ENCODE measurements around the gene ARHGEF28. TPM values are rescaled to one million over a fixed set of nuclear protein-coding genes. Genes with fewer than 3 reads are reported as not detected.

Gene ARHGEF28
- total and polyA plus RNA-seq, 2 of the 13 experiments (the other 11 are each of a cell fraction or from before 2014, with no cell fraction given) = 17.4 to 34.1 TPM

DNA sequence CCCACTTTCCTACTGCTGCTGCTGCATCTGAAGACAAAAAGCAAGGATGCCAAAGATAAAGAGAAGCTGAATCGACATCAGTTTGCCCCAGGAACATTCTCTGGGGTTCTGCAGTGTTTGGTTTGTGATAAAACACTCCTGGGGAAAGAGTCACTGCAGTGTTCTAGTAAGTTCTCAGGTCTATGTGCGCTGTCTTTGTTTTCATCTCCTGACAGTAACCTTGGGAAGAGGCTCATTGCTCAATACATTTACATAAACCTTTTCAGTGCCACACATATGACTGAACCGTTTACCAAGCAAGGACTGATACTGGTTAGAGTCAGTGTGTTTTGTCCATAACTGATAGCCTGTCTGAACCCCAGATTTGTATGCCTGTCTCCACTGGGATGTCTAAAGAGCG, 232.1 kb downstream of the ARHGEF28 start (continued):
- no peak for TF ChIP-seq PHF20 (CRISPR knock-in tag; IDR thresholded peaks at IDR 0.05)

DNA sequence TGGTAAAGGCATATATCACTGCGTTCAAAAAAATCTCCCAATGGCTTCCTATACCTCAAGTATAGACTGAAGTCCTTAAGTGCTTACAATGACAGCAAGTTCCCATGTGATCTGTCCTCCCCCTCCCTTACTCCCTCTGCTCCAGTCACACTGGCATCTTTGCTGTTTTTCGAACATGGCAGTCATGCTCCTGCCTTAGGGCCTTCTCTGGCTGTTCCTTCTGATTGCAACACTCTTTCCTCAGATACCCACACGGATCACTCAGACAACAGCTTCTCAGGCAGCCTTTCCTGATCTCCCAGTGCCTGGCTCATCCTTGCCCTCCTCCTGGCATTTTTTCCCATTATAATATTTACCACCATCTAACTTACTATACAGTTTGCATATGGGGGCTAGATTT, 232.8 kb downstream of the ARHGEF28 start:
- 91% methylated on average over 3 of the region's 3 CpGs for WGBS (ENCODE audit: low lambda C conversion rate)
- Histone ChIP-seq H3K27me3 (ENCODE audit: control insufficient read depth in 1 of 2, insufficient read depth in 2 of 2, low read length in 2 of 2) (no peaks in the 10 kb centered on the region), H3K4me3 (replicated peaks in 1 of 3; ENCODE audit: insufficient read depth in 1 of 3, low read depth in 2 of 3, low read length in 3 of 3) (no peak overlapping the region), H3K4me2 (ENCODE audit: low read depth, low read length) (no peak overlapping the region), H2AFZ (ENCODE audit: low read length) (no peak overlapping the region), H3K4me1 (ENCODE audit: insufficient read depth, low read length) (peaks cover 70% of the 10 kb centered on the region), H4K20me1 (ENCODE audit: insufficient read depth, low read length) (no peaks in the 10 kb centered on the region), H3K36me3 (replicated peaks in 1 of 2; ENCODE audit: control insufficient read depth in 1 of 2, insufficient read depth in 2 of 2, low read length in 2 of 2) (peaks cover 20 to 50% of the 10 kb centered on the region in 2 experiments), H3K9me3 (ENCODE audit: low read length) (no peaks in the 10 kb centered on the region), H3K9ac (ENCODE audit: insufficient read depth, low read depth, low read length) (0 out of 2 replicates have a peak overlapping the region, but pooled peaks have one; percentile 12), H3K27ac (ENCODE audit: extremely low read length, insufficient read depth, low read length) (peak overlapping the region; percentile 67), H3K79me2 (ENCODE audit: insufficient read depth, low read length) (no peaks in the 10 kb centered on the region)
- TF ChIP-seq RARA (CRISPR knock-in tag; IDR thresholded peaks at IDR 0.05) (no peak), ZNF468 (CRISPR knock-in tag; IDR thresholded peaks at IDR 0.05) (0 out of 2 replicates have a peak, but pooled peaks have one; percentile 32)
- no peak for DNase-seq (ENCODE audit: low spot score)
- ATAC-seq = no peak
- BruUV-seq (replicated peaks) = no TSS peak
- in situ Hi-C loops (cut with HindIII; ENCODE audit: extremely low pct_ligation_motif_present, low pct_unique_long_range_greater_than_20kb) = no loop called here
- intact Hi-C loops (cut with micrococcal nuclease; ENCODE audit: unreplicated experiment) = loop anchor here (2.0 to 5.0 kb wide), 2 partner anchors 14 to 36 kb away; no protein-coding TSS in a partner anchor
- no peak for FAIRE-seq
- ChIA-PET CTCF (ENCODE audit: low intra/inter-chr PET ratio, low total read pairs) (no interaction called here), POLR2A (no interaction called here)

DNA sequence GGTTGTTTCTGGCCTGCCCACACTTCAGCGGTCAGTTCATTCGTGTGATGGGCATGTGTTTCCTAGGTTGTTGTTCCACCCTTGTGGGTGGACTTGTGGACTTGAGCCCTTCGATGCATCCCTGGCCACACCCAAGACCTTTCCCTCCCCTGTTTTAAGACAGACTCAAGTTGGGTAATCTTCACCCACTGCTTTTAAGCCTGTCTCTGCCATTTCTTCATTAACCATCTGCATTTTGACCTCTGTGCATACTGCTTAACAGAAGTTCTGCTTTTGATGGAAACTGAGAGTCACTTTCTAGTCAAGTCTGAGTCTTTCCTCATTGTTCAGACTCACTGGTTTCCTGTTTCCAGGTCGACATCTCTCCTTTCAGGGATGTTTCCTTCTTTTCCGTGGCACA, 233.7 kb downstream of the ARHGEF28 start:
- H3K9me3 ChIP-seq (ENCODE audit: low read length) = no peaks in the 10 kb centered on the region
- peaks cover 20 to 47% of the 10 kb centered on the region in 2 experiments for H3K36me3 ChIP-seq (replicated peaks in 1 of 2; ENCODE audit: control insufficient read depth in 1 of 2, insufficient read depth in 2 of 2, low read length in 2 of 2)
- H3K27me3 ChIP-seq (ENCODE audit: control insufficient read depth in 1 of 2, insufficient read depth in 2 of 2, low read length in 2 of 2) = no peaks in the 10 kb centered on the region
- H2AFZ ChIP-seq (ENCODE audit: low read length) = no peak overlapping the region
- no peak for TF ChIP-seq NR1H2 (CRISPR knock-in tag; IDR thresholded peaks at IDR 0.05; ENCODE audit: borderline replicate concordance, low read depth)
- TF ChIP-seq, protein P1, sequence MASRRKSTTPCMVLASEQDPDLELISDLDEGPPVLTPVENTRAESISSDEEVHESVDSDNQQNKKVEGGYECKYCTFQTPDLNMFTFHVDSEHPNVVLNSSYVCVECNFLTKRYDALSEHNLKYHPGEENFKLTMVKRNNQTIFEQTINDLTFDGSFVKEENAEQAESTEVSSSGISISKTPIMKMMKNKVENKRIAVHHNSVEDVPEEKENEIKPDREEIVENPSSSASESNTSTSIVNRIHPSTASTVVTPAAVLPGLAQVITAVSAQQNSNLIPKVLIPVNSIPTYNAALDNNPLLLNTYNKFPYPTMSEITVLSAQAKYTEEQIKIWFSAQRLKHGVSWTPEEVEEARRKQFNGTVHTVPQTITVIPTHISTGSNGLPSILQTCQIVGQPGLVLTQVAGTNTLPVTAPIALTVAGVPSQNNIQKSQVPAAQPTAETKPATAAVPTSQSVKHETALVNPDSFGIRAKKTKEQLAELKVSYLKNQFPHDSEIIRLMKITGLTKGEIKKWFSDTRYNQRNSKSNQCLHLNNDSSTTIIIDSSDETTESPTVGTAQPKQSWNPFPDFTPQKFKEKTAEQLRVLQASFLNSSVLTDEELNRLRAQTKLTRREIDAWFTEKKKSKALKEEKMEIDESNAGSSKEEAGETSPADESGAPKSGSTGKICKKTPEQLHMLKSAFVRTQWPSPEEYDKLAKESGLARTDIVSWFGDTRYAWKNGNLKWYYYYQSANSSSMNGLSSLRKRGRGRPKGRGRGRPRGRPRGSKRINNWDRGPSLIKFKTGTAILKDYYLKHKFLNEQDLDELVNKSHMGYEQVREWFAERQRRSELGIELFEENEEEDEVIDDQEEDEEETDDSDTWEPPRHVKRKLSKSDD (CRISPR knock-in tag; IDR thresholded peaks at IDR 0.05; ENCODE audit: low read depth) = no peak
- no peak for TF ChIP-seq ATF1 (CRISPR knock-in tag; IDR thresholded peaks at IDR 0.05)
- no peak for TF ChIP-seq ZBTB7B (CRISPR knock-in tag; IDR thresholded peaks at IDR 0.05)
- TF ChIP-seq NFYB (CRISPR knock-in tag; IDR thresholded peaks at IDR 0.05) = no peak
- no peak for TF ChIP-seq PHF8 (CRISPR knock-in tag; IDR thresholded peaks at IDR 0.05)
- TF ChIP-seq RBM22 (optimal IDR thresholded peaks at IDR 0.05; ENCODE audit: low read length) = peak; percentile 26
- TF ChIP-seq ONECUT2 (CRISPR knock-in tag; IDR thresholded peaks at IDR 0.05) = no peak
- ATAC-seq = no peak
- no peaks in the 10 kb centered on the region for H3K79me2 ChIP-seq (ENCODE audit: insufficient read depth, low read length)
- no peak for DNase-seq (ENCODE audit: low spot score)
- in situ Hi-C loops (cut with HindIII; ENCODE audit: extremely low pct_ligation_motif_present, low pct_unique_long_range_greater_than_20kb) (no loop called here), intact Hi-C loops (cut with micrococcal nuclease; ENCODE audit: unreplicated experiment) (loop anchor here (2.0 to 5.0 kb wide), 2 partner anchors 13 to 37 kb away; no protein-coding TSS in a partner anchor)
- ChIA-PET CTCF (ENCODE audit: low intra/inter-chr PET ratio, low total read pairs) (no interaction called here), POLR2A (no interaction called here)
- no peak overlapping the region for H3K4me3 ChIP-seq (replicated peaks in 1 of 3; ENCODE audit: insufficient read depth in 1 of 3, low read depth in 2 of 3, low read length in 3 of 3)
- BruUV-seq (replicated peaks) = no TSS peak
- H3K27ac ChIP-seq (ENCODE audit: extremely low read length, insufficient read depth, low read length) = no peak overlapping the region
- no peak overlapping the region for H3K9ac ChIP-seq (ENCODE audit: insufficient read depth, low read depth, low read length)
- 97% methylated on average over 5 of the region's 5 CpGs for WGBS (ENCODE audit: low lambda C conversion rate)
- no peaks in the 10 kb centered on the region for H4K20me1 ChIP-seq (ENCODE audit: insufficient read depth, low read length)
- H3K4me2 ChIP-seq (ENCODE audit: low read depth, low read length) = no peak overlapping the region
- FAIRE-seq = no peak
- peaks cover 70% of the 10 kb centered on the region for H3K4me1 ChIP-seq (ENCODE audit: insufficient read depth, low read length)
